Hematopoietic multipotent progenitor cell treated with erythropoietin and hydrocortisone succinate and interleukin-3 and kit ligand, for 4 days (in vitro differentiated cells): Measurements from ENCODE around the gene CGB3.

Experiments
- DNase-seq: peaks from one replicate; pipeline ENCODE4 v3.0.0-alpha.2; 2015

CGB3 gene

GRCh38 chr19:49014870-49015255 is 9.3 kb downstream of the CGB3 start:
- no peak for DNase-seq

GRCh38 chr19:49014123-49014869 is 9.8 kb downstream of the CGB3 start:
- DNase-seq = no peak

- no peak for DNase-seq
Observed at GRCh38 chr19:49011194-49011593, 12.9 kb downstream of the CGB3 start.

GRCh38 chr19:49010453-49010852 is 13.7 kb downstream of the CGB3 start:
- DNase-seq = no peak

GRCh38 chr19:49009828-49010227 is 14.3 kb downstream of the CGB3 start:
- DNase-seq = no peak

GRCh38 chr19:49006905-49007304 is 17.2 kb downstream of the CGB3 start:
- no peak for DNase-seq

- no peak for DNase-seq
Observed at GRCh38 chr19:49004964-49005614, 19.0 kb downstream of the CGB3 start.

- no peak for DNase-seq
Observed at GRCh38 chr19:49004133-49004532, 20.0 kb downstream of the CGB3 start.

- DNase-seq = peak; percentile 87
Observed at GRCh38 chr19:48999481-49000325, 24.4 kb downstream of the CGB3 start.

GRCh38 chr19:48997972-48998371 is 26.2 kb downstream of the CGB3 start:
- DNase-seq = peak; percentile 84

- no peak for DNase-seq
Observed at GRCh38 chr19:48994035-48994386, 30.1 kb downstream of the CGB3 start.

GRCh38 chr19:48993175-48994034 is 30.7 kb downstream of the CGB3 start, which contains the start of the genes GYS1 and RUVBL2:
Gene GYS1 (minus strand): TSS chr19:48993309. CDS start chr19:48993112, 197 bp downstream.
Gene RUVBL2 (plus strand): TSS chr19:48993887. CDS start chr19:48993912, 25 bp downstream.
- peak; percentile 100 for DNase-seq

GRCh38 chr19:48992581-48993174 is 31.5 kb downstream of the CGB3 start:
- peak; percentile 39 for DNase-seq

- DNase-seq = peak; percentile 52
Observed at GRCh38 chr19:48991873-48992580, 32.1 kb downstream of the CGB3 start.

- DNase-seq = no peak
Observed at GRCh38 chr19:48991011-48991609, 33.0 kb downstream of the CGB3 start.

GRCh38 chr19:48990400-48990799 is 33.7 kb downstream of the CGB3 start:
- no peak for DNase-seq

- DNase-seq = no peak
Observed at GRCh38 chr19:48989701-48990291, 34.3 kb downstream of the CGB3 start.

GRCh38 chr19:48988860-48989259 is 35.3 kb downstream of the CGB3 start:
- DNase-seq = no peak

GRCh38 chr19:48988286-48988685 is 35.8 kb downstream of the CGB3 start:
- DNase-seq = no peak

GRCh38 chr19:48987323-48987722 is 36.8 kb downstream of the CGB3 start:
- no peak for DNase-seq

GRCh38 chr19:48986211-48986610 is 37.9 kb downstream of the CGB3 start:
- peak; percentile 25 for DNase-seq
